Measurements from ENCODE around the gene GRIA4.
"Not testable (repeated sequence)": the region's sequence is repeated elsewhere in the genome, so short reads cannot be mapped to it uniquely, and the experiment has no call there.

GRIA4 gene

DNA sequence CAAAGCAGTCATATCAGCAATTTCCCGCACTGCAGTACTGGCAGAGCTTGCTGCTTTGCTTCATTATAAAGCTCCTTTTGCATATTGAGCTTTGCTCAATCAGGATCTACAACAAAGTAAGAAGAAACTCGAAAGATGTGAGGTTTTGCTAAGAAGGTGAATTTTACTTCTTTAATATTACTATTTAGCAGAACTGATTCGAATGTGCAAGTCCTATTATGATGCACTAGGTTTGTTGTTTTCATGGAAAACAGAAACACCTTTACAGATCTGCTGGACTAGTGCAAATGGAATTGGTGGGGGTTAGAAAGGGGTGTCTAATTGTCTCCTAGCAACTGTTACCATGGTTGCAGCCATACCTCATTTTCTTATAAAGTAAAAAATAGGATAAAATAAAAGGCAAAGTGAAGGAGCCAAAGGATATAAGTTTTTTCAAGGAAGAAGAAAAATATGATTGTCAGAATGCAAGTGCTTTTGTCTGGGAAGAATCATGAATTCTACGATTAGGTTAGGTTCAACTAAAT, 259.0 kb downstream of the GRIA4 start:
- DNase-seq = no peak

DNA sequence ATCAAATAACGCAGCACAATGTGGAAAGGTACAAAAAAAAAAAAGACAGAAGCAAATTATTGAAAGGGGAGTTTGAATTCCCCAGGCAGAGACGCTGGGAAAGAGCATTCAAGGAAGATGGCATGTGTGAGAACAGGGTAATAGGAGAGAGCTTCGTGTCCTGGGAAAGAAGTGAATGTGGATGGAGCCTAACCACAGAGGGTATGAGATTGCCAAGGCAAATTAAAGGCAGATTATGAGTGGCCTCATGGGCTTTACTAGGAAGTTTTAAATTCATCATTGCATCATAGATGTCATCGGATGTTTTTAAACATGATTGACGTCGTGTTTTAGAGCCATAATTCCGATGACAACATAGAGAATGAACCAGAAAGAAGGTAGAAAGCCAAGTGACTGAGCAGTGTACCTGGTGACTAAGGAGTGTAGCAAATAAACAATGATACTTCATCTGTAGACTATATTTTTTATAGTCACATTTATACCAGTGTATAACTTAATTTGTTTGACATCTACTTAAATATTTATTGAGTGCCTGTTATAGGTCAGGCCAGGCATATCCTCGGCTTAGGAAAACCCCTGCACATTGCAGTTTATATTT, 260.7 kb downstream of the GRIA4 start:
- no peak for DNase-seq

DNA sequence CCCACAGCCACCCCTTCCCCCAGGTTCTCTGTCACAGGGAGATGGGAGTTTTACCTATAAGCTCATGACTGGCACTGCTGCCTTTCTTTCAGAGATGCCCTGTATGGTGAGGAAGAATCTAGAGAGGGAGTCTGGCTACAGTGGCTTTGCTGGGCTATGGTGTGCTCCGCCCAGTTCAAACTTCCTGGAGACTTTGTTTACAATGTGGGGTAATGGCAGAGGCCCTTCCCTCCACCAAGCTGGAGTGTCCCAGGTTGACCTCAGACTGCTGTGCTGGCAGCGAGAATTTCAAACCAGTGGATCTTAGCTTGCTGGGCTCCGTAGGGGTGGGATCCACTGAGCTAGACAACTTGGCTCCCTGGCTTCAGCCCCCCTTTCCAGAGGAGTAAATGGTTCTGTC, 268.6 kb downstream of the GRIA4 start:
- DNase-seq = no peak

DNA sequence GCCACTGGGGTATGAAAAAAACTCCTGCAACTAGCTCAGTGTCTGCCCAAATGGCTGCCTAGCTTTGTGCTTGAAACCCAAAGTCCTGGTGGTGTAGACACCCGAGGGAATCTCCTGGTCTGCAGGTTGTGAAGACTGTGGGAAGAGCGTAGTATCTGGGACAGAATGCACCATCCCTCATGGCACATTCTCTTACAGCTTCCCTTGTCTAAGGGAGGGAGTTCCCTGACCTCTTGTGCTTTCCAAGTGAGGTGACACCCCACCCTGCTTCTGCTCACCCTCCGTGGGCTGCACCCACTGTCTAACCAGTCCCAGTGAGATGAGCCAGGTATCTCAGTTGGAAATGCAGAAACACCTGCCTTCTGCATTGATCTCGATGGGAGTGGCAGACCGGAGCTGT, 269.1 kb downstream of the GRIA4 start:
- DNase-seq = not testable (repeated sequence)

DNA sequence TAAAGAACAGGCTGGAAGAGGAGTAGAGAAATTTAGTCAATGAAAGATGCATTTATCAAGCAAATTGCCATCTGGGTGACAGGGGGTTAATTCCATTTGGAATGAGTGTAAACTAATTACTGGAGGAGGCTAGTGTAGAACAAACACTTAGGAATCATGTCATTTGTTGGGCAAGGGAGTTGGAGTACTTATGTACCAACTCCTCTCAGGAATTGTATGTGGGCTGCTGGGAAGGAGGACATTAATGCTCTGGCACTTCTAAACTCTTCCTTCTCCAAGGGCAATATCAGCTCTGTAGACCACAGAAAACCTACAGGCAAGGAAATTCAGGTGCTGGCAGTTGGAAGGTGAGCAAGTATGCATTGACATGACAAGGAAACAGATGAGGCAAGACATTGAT, 271.2 kb downstream of the GRIA4 start:
- DNase-seq = no peak

DNA sequence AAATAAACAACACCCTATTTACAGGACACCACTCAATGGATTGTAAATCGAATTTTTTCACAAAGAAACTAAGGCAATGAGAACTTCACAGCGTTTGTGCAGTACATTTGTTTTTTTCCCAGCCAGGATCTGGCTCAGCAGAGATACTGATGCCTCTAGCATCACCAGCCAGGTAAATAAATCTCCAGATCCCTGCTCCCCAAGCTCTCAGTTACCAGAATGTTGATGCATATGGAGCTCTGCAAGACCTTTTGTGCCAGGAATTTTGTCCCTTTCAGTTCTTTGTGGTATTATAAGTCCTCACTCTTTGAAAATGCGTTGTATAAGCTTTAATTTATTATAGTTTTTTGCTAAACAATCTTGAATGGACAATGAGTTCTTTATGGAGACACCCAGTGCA, 274.6 kb downstream of the GRIA4 start:
- no peak for DNase-seq

DNA sequence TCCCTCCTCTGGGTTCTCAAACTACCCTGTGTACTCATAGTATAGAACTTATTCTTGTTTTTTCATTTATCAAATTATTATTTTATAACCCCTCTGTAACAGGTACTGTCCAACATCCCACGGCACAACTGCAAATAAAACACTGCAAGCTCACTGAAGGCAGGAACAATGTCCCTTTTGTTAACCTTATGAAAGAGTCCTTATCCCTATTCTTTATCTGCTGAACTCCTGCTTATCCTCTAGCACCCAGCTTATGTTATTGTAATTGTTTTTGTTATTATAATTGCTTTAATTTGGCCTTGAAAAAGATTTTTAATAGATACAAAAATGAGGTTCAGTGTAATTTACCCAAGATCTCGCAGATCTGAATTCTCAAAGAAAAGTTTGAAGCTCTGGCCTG, 281.8 kb downstream of the GRIA4 start:
- no peak for DNase-seq

DNA sequence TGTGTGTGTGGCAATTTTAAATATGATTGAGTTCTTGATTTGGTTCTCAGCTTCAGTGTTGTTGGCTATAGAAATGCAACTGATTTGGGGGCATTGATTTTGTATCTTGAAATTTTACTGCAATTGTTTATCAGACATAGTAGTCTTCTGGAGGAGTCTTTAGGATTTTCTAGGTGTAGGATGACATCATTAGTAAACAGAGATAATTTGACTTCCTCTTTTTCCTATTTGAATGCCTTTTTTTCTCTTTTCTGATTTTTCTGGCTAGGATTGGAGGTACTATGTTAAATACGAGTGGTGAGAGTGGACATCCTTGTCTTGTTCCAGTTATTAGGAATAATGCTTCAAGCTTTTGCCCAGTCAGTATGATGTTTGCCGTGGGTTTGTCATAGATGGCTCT, 287.3 kb downstream of the GRIA4 start:
- DNase-seq = no peak

DNA sequence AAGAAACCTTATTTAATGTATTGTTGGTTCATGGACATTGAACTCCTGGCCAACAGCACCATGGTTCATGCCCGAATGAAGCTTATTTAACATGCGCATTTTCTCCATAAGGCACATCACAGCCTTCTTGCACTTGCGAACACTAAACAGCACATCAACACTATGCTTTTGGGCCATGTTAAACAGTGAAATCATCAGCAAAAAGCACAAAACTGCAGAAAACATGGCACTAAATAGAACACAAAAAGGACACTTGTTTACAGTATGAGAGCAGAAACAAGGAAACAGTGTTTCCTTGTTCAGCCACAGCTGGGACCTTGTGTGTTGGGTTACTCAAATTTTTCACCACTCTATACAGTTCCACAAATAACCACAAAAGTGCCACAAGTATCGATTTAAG, 289.9 kb downstream of the GRIA4 start:
- no peak for DNase-seq

DNA sequence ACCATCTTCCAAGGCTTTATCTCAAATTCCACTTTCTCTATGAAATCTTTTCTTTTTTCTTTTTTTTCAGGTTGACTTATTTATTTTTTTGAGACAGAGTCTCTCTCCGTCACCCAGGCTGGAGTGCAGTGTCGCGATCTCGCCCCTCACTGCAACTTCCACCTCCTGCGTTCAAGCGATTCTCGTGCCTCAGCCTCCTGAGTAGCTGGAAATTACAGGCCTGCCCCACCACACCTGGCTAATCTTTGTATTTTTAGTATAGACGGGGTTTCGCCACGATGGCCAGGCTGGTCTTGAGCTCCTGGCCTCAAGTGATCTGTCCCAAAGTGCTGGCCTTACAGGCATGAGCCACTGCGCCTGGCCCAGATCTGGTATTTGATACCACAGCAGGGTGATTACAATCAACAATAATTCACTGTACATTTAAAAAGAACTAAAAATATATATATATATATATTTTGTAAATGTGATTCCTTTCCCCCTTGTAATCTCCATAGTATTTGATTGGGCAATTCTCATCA, 290.7 kb downstream of the GRIA4 start:
- DNase-seq = no peak

DNA sequence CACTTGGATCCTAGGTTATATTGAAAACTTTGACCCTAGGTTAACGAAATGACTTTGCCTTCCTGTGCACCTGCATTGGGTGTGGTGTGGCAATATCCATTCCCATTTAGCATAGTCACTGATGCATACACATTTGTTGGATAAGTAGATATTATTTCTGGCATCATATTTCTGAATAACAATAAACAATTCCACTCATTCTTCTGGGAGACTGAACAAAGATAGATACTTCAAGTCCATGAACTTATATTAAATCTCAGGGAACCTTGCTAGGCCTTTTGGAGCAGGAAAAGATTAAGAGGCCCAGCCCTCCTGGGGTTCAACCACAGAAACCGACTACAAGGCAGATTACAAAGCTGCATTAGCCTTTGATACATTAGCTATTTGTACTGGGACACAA, 293.2 kb downstream of the GRIA4 start:
- no peak for DNase-seq

DNA sequence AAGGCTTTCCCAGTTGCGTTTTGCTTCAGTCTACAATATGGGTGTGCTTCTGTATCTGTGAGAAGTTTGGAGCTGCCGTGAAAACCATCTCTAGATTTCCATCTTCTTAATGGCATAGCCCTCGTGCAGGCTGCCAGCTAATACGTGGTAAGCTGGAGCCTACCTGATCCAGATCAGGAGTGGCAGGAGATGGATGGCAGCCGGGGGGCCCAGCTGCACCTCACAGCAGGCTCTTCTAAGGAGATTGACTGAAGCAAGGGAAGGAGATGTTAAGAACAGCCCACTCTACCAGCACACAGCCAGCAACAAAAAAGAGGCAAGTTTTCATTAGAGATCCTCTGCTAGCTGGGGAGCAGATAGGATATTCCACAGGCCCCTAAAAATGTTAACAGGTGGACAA, 296.6 kb downstream of the GRIA4 start:
- no peak for DNase-seq

DNA sequence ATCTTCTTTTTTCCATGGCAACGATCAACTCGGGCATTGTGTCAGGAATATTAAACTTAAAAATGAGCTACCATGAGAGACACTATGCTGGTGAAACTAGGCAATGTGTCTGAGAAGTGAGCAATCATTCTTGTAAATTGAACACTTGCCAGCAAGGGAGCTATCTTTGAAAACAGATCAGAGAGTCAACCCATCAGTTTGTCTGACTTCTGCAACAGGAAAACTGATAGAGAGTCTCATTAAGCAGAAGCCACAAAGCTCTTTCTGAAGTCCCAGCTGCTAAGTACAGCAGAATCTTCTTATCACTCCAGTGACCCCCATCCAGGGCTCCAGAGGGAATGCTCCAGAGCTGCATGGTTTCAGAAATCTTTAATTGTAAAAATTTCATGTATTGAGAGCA, 297.4 kb downstream of the GRIA4 start:
- no peak for DNase-seq

DNA sequence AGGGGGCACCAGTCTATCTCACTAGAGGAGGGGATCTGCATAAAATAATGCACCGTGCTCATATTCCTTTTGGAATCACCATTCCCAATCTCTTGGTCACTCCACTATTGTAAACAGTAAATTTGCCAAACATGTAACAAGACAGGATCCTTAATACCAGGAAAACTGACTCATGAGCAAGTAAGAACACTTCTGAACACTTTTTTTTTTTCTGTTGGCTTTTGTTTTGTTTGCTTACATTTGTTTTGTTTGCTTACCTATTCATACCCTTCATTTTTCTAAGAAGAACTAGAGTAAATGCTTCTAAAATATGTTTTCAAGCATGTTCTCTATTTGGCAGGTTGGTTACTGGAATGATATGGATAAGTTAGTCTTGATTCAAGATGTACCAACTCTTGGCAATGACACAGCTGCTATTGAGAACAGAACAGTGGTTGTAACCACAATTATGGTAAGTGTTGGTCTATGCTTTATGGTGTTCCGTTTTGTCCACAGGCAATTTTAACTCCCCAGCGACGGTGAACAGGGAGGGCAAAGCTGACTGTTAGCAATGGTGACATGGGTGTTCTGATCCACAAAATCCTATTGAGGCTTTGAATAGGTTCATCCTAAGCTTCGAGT, 300.3 kb downstream of the GRIA4 start:
- DNase-seq = no peak

DNA sequence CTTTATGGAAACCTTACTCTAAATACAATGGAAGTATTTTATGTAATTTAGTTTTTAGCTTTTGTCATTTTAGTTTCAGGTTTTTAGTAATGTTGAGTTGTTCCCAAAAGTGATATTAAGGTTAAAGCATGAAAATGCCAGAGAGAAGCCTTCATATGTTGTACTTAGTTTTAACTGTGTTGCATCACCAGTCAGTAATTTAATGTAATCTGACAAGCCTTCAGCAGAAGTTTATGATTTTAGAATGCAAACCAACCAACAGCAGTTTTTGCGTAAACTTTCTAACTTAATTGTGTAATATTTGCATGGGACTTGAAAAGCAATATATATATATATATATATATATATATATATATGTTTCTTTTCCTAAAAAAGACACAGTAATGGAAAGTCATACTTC, 301.6 kb downstream of the GRIA4 start:
- no peak for DNase-seq

DNA sequence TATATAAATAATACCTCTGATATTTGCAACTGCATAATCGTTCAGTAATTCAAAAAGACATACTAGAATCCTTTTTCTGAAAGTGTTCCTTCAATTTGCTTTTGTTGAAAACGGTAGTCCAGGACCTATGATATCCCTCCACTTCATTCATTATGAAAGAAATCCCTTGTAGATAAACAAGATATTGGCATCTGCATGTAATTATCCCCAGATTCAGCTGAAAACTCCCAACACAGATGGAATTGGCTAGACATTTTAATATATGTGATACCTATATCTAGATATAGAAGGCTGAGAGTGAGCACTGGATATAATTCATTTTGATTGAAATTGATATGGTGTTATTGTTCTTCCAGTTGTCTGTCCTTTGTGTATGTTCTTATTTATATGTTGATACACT, 302.8 kb downstream of the GRIA4 start:
- DNase-seq = no peak

DNA sequence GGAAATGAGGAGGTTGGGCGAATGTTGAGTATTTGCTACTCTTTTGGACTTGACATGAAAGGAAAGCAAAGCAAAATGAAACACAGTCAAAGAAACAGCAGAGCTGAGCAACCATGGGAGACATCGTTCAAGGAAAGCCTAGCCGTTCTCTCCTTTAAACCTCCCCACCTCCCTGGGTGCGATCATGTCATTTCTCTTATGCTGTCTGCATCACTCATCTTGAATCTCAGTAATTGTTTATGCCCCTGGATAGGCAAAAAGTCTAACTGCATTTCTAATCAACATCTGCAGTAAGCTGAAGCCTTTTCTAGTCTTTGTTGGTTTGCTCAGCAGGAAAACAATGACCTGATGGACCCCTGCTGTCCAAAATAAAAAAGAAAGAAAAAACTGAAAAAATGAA, 305.1 kb downstream of the GRIA4 start:
- DNase-seq = no peak

DNA sequence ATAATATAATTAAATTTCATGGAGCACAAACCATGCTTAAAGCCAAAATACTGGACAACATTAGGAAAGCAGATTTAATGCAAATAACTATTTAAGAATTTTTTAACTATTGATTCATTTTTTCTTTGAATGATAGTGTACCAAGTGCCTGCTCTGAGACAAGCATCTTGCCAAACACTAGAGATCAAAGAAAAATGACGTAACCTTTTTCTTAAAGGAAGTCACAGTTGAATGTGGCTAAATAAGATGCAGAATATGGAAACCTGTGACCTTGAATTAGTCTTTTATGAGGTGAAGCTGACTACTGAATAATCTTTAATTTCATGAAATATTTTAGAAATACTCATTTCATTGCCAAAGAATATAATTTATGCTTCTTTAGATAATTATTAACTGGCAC, 308.2 kb downstream of the GRIA4 start:
- no peak for DNase-seq

DNA sequence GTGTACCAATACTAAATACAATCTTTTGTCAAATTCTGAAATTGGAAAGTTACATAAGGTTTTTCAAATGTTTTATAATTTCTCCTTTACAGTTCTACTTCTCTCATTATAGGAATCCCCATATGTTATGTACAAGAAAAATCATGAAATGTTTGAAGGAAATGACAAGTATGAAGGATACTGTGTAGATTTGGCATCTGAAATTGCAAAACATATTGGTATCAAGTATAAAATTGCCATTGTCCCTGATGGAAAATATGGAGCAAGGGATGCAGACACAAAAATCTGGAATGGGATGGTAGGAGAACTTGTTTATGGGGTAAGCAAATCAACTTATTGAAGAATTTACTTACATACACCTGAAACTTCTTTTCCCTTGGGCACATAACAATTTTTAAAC, 308.7 kb downstream of the GRIA4 start:
- DNase-seq = no peak

DNA sequence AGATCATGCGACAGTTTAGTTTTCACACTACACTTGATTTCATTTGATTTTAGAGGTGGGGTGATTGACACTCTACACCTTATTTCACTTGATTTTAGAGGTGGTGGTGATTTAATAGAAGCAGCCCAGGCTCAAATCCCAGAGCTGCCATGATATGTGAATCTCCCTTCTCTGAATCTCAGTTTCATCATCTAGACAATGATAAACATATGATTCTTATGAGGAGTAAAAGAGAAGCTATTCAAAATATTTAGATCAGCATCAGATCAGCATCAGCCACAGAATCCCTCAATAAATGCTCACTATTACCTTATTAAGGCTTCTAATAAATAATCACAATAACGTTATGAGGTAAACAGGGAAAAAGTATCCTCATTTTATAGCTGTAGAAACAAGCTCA, 313.4 kb downstream of the GRIA4 start:
- DNase-seq = no peak

DNA sequence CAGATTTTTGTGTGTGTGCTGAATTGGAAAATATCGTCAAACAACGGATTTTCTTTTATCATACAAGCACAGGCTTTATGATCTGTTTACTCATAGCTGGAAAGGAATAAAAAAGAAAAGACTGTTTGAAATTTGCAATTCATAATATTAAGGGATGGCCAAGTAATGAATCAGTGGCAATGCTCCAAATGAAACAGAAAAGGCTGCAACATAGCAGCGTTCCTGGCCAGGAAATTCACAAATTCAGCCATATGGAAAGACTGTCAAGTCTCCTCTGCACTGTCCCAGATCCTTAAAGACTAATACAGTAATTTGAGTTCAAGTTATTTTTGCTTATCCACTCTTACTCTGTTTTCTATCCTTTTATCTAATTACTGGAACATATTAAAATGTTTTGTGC, 313.9 kb downstream of the GRIA4 start:
- no peak for DNase-seq

DNA sequence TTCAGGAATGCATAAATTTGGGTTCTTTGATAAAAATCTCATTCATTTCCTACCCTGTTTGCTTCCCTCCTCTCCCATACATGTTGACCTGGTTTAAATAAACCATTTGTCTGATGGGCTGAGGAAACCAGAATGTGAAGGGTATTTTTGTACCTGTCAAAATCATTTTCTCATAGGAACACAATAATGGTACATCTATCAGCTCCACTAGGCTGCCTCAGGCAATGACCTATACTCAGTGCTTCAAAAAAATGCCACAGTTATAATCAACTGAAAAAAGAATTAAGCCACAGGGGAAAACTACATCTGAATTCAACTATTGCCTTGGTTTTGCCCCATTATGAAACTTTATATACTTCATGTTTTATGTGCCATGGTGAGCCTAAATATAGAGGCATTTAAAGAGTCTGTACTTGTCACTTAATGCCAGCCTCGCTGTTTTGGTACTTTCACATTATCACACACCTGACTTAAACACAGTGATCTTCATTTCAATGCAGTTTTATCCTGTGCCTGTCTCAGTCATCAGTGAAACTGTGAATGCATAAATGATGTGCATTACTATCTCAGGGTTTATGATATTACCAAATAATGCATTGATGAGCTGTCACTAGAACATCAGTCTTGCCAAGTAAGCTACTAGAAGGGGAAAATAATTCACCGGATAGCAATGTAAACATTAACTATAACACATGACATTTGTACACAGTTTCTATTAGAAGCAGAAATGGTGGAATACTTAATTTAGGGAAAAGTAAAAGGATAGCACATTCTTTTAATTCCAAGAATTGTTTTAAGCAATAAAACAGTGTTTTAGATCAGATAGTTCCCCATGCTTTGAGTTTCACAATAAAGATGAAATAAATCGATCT, 319.4 kb downstream of the GRIA4 start:
- no peak for DNase-seq

DNA sequence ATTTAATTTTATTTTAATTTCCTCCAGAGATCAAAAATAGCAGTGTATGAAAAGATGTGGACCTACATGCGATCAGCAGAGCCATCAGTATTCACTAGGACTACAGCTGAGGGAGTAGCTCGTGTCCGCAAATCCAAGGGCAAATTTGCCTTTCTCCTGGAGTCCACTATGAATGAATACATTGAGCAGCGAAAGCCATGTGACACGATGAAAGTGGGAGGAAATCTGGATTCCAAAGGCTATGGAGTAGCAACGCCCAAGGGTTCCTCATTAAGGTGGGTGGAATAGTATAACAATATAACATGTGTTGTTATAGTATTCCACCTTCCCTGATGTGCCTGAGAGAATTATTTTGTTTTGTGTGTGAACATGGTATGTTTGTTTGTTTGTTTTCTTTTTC, 323.8 kb downstream of the GRIA4 start:
- no peak for DNase-seq

DNA sequence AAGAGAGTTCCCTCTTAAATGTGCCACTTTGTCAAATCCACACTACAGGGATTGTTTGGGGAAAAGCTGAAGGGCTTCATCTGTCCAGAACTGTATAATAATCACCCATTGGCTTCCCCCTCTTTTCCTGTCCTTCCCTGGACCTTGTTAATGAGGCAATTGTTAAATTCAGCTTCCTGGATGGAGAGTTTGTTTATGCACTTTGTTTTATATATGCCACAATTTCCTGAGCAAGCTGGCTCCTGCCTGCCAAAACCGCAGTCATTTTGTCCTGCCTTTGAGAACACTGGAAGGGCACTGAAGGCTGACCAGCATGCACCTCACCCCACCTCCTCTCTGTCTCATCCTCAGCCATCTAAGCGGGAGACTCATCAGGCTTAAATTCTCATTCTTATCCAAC, 325.9 kb downstream of the GRIA4 start:
- DNase-seq = no peak

Measured in activated CD4-positive, alpha-beta T cell treated with anti-CD3 and anti-CD28 coated beads, Interleukin-2, amount 50 U/mL, for 4 hours (primary cell).